A549 (cell line): Measurements from ENCODE around the gene TRIM8. TPM values are rescaled to one million over a fixed set of nuclear protein-coding genes. Genes with fewer than 3 reads are reported as not detected.

Source experiments
- ATAC-seq, 2 experiments: fragments of 200-7000 bp in 1 of 2; fragments of >200 bp in 1 of 2; cut with Nextera tagmentation in 1 of 2; cut with Tn5 transposase in 1 of 2; 3 replicates each; pipeline versions ENCODE4 v1.8.0 to v1.9.1; 2018 to 2020; ENCODE audit warnings: mild to moderate bottlenecking in 1 of 2, moderate library complexity in 1 of 2
- CTCF ChIA-PET: fragments of 300-600 bp; sonication (Branson Sonifier 250); formaldehyde crosslinking; extraction: SDS; loops from one replicate; lab custom pipeline; 2021; ENCODE audit warnings: antibody characterized with exemption, inconsistent platforms; lab: Yijun Ruan, JAX
- POLR2A ChIA-PET: fragments of 350-600 bp; formaldehyde crosslinking; extraction: SDS; loops from one replicate; lab custom pipeline; 2021; ENCODE audit warnings: antibody characterized with exemption, inconsistent platforms; lab: Yijun Ruan, JAX
- DNase-seq, 2 experiments: peaks; one replicate each; pipeline versions ENCODE4 v3.0.0 to v3.0.0-alpha.2; 2011 to 2016; ENCODE audit warnings: low read depth in 1 of 2, low spot score in 1 of 2
- FAIRE-seq: peaks from 2 replicates; lab custom pipeline; 2011; peaks lifted over from hg19 to GRCh38; lab: Jason Lieb, UNC
- H3K27ac ChIP-seq, 2 experiments: fragments of >200 bp; sonication (Bioruptor Twin); formaldehyde crosslinking; 3 replicates each; pipeline ENCODE4 v1.5.1; 2016 to 2017
- H3K4me1 ChIP-seq: fragments of >200 bp; sonication (Bioruptor Twin); formaldehyde crosslinking; 3 replicates; pipeline ENCODE4 v1.6.1; 2016
- H3K4me2 ChIP-seq: fragments of >200 bp; sonication (Bioruptor Twin); formaldehyde crosslinking; 3 replicates; pipeline ENCODE4 v1.6.1; 2016
- H3K4me3 ChIP-seq: fragments of >200 bp; sonication (Bioruptor Twin); formaldehyde crosslinking; 3 replicates; pipeline ENCODE4 v1.5.1; 2016
- H3K9me3 ChIP-seq: fragments of >200 bp; sonication (Bioruptor Twin); formaldehyde crosslinking; 3 replicates; pipeline ENCODE4 v1.6.1; 2016
- ATOH8 ChIP-seq: fragments of 250-450 bp; sonication (Bioruptor Pico); IDR thresholded peaks from 2 replicates; pipeline ENCODE4 v1.5.0; 2020; ENCODE audit warnings: low read depth, mild to moderate bottlenecking, moderate library complexity
- CBX2 ChIP-seq: fragments of 200-600 bp; sonication (generic); IDR thresholded peaks from 2 replicates; pipeline ENCODE4 v1.6.1; 2016; ENCODE audit warnings: low read depth, mild to moderate bottlenecking, borderline replicate concordance
- CBX8 ChIP-seq: fragments of 200-600 bp; sonication (generic); IDR thresholded peaks from 2 replicates; pipeline ENCODE4 v1.6.1; 2016
- CEBPB ChIP-seq, 2 experiments: fragments of >200 bp in 1 of 2; sonication (Bioruptor Twin) in 1 of 2; formaldehyde crosslinking in 1 of 2; IDR thresholded peaks; 2 replicates each; pipeline ENCODE4 v1.6.1; 2012 to 2016
- E2F6 ChIP-seq: IDR thresholded peaks from 2 replicates; pipeline ENCODE4 v1.6.1; 2012; ENCODE audit warnings: low read depth, borderline replicate concordance
- ELK1 ChIP-seq: fragments of 150-350 bp; IDR thresholded peaks from 2 replicates; pipeline ENCODE4 v1.6.1; 2014; ENCODE audit warnings: low read depth, mild to moderate bottlenecking, low read length
- EP300 ChIP-seq, 2 experiments: fragments of >200 bp; sonication (Bioruptor Twin); formaldehyde crosslinking; IDR thresholded peaks; 2 replicates in 1 of 2; 3 replicates in 1 of 2; pipeline ENCODE4 v1.6.1; 2016 to 2017
- FOSB ChIP-seq: fragments of 250-450 bp; sonication (Bioruptor Pico); IDR thresholded peaks from 2 replicates; pipeline ENCODE4 v1.5.0; 2020; ENCODE audit warnings: mild to moderate bottlenecking, moderate library complexity
- FOXS1 ChIP-seq: fragments of 250-450 bp; sonication (Bioruptor Pico); IDR thresholded peaks from 2 replicates; pipeline ENCODE4 v1.5.0; 2020; ENCODE audit warnings: mild to moderate bottlenecking, moderate library complexity
- GATA3 ChIP-seq: IDR thresholded peaks from 2 replicates; pipeline ENCODE4 v1.6.1; 2012; ENCODE audit warnings: borderline replicate concordance
- HES2 ChIP-seq: fragments of >200 bp; sonication (Bioruptor Twin); formaldehyde crosslinking; IDR thresholded peaks from 2 replicates; pipeline ENCODE4 v1.6.1; 2016
- HOXB13 ChIP-seq: fragments of 250-450 bp; sonication (Bioruptor Pico); IDR thresholded peaks from 2 replicates; pipeline ENCODE4 v1.5.0; 2020; ENCODE audit warnings: low read depth, mild to moderate bottlenecking, moderate library complexity
- HOXB5 ChIP-seq: fragments of 250-450 bp; sonication (Bioruptor Pico); IDR thresholded peaks from 2 replicates; pipeline ENCODE4 v1.5.0; 2020; ENCODE audit warnings: mild to moderate bottlenecking, moderate library complexity
- JUN ChIP-seq, 2 experiments: fragments of >200 bp; sonication (Bioruptor Twin); formaldehyde crosslinking; IDR thresholded peaks; 2 replicates in 1 of 2; 3 replicates in 1 of 2; pipeline ENCODE4 v1.6.1; 2016 to 2017
- KDM1A ChIP-seq: fragments of 200-600 bp; sonication (generic); IDR thresholded peaks from 2 replicates; pipeline ENCODE4 v1.6.1; 2016; ENCODE audit warnings: low read depth, mild to moderate bottlenecking
- KDM5A ChIP-seq: fragments of 200-600 bp; sonication (generic); IDR thresholded peaks from 2 replicates; pipeline ENCODE4 v1.6.1; 2016; ENCODE audit warnings: antibody characterized with exemption, mild to moderate bottlenecking
- MAX ChIP-seq: IDR thresholded peaks from 2 replicates; pipeline ENCODE4 v1.6.1; 2012
- MYC ChIP-seq: IDR thresholded peaks from 2 replicates; pipeline ENCODE4 v1.6.1; 2012; ENCODE audit warnings: mild to moderate bottlenecking, inconsistent platforms, low read length, improper control_type of control experiment, borderline replicate concordance
- NPAS2 ChIP-seq: fragments of 250-450 bp; sonication (Bioruptor Pico); IDR thresholded peaks from 2 replicates; pipeline ENCODE4 v1.8.0; 2022; ENCODE audit warnings: mild to moderate bottlenecking, moderate library complexity, borderline replicate concordance
- POLR2AphosphoS2 ChIP-seq: conservative IDR thresholded peaks from 2 replicates; pipeline ENCODE4 v1.6.1; 2012; ENCODE audit warnings: low read length, improper control_type of control experiment, inconsistent platforms
- RAD21 ChIP-seq, 2 experiments: fragments of >200 bp in 1 of 2; sonication (Bioruptor Twin) in 1 of 2; formaldehyde crosslinking in 1 of 2; IDR thresholded peaks in 1 of 2; conservative IDR thresholded peaks in 1 of 2; 2 replicates in 1 of 2; 3 replicates in 1 of 2; pipeline ENCODE4 v1.6.1; 2012 to 2018; ENCODE audit warnings: inconsistent platforms in 1 of 2
- RARB ChIP-seq: fragments of 250-450 bp; sonication (Bioruptor Pico); IDR thresholded peaks from 2 replicates; pipeline ENCODE4 v1.8.0; 2021; ENCODE audit warnings: mild to moderate bottlenecking, moderate library complexity
- RFX5 ChIP-seq: fragments of 450-650 bp; IDR thresholded peaks from 2 replicates; pipeline ENCODE4 v1.7.1; 2014; ENCODE audit warnings: antibody characterized with exemption, mild to moderate bottlenecking, moderate library complexity
- TFCP2L1 ChIP-seq: fragments of 250-450 bp; sonication (Bioruptor Pico); IDR thresholded peaks from 2 replicates; pipeline ENCODE4 v1.5.0; 2021; ENCODE audit warnings: mild to moderate bottlenecking
- ZC3H11A ChIP-seq: fragments of 450-650 bp; IDR thresholded peaks from 2 replicates; pipeline ENCODE4 v1.6.1; 2014; ENCODE audit warnings: antibody characterized with exemption, mild to moderate bottlenecking
- ZNF302 ChIP-seq: fragments of 250-450 bp; sonication (Bioruptor Pico); IDR thresholded peaks from 2 replicates; pipeline ENCODE4 v1.9.0; 2021; ENCODE audit warnings: inconsistent platforms, mild to moderate bottlenecking, moderate library complexity
- WGBS: methylation state at CpG from one replicate; pipeline ENCODE4 v1.1.6; 2017; ENCODE audit errors: missing lambda C conversion rate; 5-methylcytosine and 5-hydroxymethylcytosine counted together
- polyA plus RNA-seq, 4 experiments: library from polyadenylated mRNA; depleted of rRNA in 3 of 4; stranded (reverse); fragments of >200 nt; fragmentation: RNase III in 1 of 4; extraction: RNeasy Plus Mini Kit Qiagen cat#74134 plus additional on column Dnase treatment in 1 of 4; gene quantifications; 2 replicates in 3 of 4; 3 replicates in 1 of 4; pipeline ENCODE4 v1.2.3, GENCODE V29; 2011 to 2017

The TRIM8 gene
- polyA plus RNA-seq, 2 of the 4 experiments (the other 2 are of a cell fraction): 22.8 to 32.5 TPM

- FAIRE-seq: no peak
- 87% methylated on average over 12 of the region's 12 CpGs for WGBS
- peak overlapping the region; percentile 37 for H3K4me2 ChIP-seq
- DNase-seq: no peak
- peak in 1 of 2 experiments; percentile 9; a peak in 3 of 6 replicates for ATAC-seq
- POLR2A ChIA-PET: interaction anchor here (1.9 kb wide), 1 partner anchor 15 kb away, joined by 13 read pairs; no protein-coding TSS in a partner anchor
- no peak for TF ChIP-seq KDM5A
- TF ChIP-seq RAD21 (conservative IDR thresholded peaks at IDR 0.05 in 1 of 2, IDR thresholded peaks at IDR 0.05 in 1 of 2): no peak
- TF ChIP-seq HES2: no peak
- TF ChIP-seq ZNF302: no peak
- no peak for TF ChIP-seq ZC3H11A
- no peak for TF ChIP-seq NPAS2
- TF ChIP-seq ATOH8: no peak
- no peak for TF ChIP-seq HOXB13
- TF ChIP-seq E2F6: no peak
- TF ChIP-seq POLR2AphosphoS2: no peak
- TF ChIP-seq KDM1A: no peak
- no peak overlapping the region for H3K4me3 ChIP-seq
- H3K9me3 ChIP-seq: no peaks in the 10 kb centered on the region
- H3K4me1 ChIP-seq: peaks cover 30% of the 10 kb centered on the region
- peak overlapping the region; percentile 59 to 86; a peak in 4 of 6 replicates for H3K27ac ChIP-seq
- CTCF ChIA-PET: interaction anchor here (0.8 to 2.0 kb wide), 4 partner anchors 17 to 43 kb away, joined by 3 to 8 read pairs (median 6); partner anchors contain the start of gene TRIM8
Observed at GRCh38 chr10:102627291-102627735, 17.0 kb upstream of the TRIM8 start.

- H3K4me1 ChIP-seq: peaks cover 30% of the 10 kb centered on the region
- H3K9me3 ChIP-seq: no peaks in the 10 kb centered on the region
- ChIA-PET POLR2A (interaction anchor here (1.9 kb wide), 1 partner anchor 14 kb away, joined by 13 read pairs; no protein-coding TSS in a partner anchor), CTCF (interaction anchor here (0.9 to 2.0 kb wide), 4 partner anchors 27 to 149 kb away, joined by 3 to 8 read pairs (median 3); partner anchors contain the start of gene ACTR1A)
- FAIRE-seq (no peak), ATAC-seq (peak; percentile 28 to 69; a peak in 4 of 6 replicates), DNase-seq (peak; percentile 37 to 71)
- H3K27ac ChIP-seq: peak overlapping the region; percentile 59 to 86
- H3K4me3 ChIP-seq: no peak overlapping the region
- H3K4me2 ChIP-seq: peak overlapping the region; percentile 37
- whole genome bisulfite sequencing: 36% methylated on average over 7 of the region's 9 CpGs
- TF ChIP-seq ATOH8 (peak; percentile 59), CEBPB (IDR thresholded peaks at IDR 0.05) (peak in 1 of 2 experiments; percentile 51; a peak in 2 of 4 replicates), MAX (peak; percentile 33; the same call in 1 of the 2 replicates), RFX5 (no peak)
Observed at GRCh38 chr10:102627736-102628293, 16.5 kb upstream of the TRIM8 start.

- H3K4me1 ChIP-seq: peaks cover 36% of the 10 kb centered on the region
- 91% methylated on average over 11 of the region's 11 CpGs for WGBS
- ChIA-PET POLR2A (interaction anchor here (1.9 kb wide), 1 partner anchor 14 kb away, joined by 13 read pairs; no protein-coding TSS in a partner anchor), CTCF (interaction anchor here (0.9 to 4.2 kb wide), 5 partner anchors 14 to 150 kb away, joined by 3 to 14 read pairs (median 3); partner anchors contain the start of genes ACTR1A and TRIM8)
- no peaks in the 10 kb centered on the region for H3K9me3 ChIP-seq
- FAIRE-seq (no peak), ATAC-seq (peak in 1 of 2 experiments; percentile 17; a peak in 2 of 6 replicates), DNase-seq (no peak)
- peak overlapping the region; percentile 37; the same call in 1 of the 3 replicates for H3K4me2 ChIP-seq
- no peak overlapping the region for H3K4me3 ChIP-seq
- peak overlapping the region; percentile 59 to 86; a peak in 5 of 6 replicates for H3K27ac ChIP-seq
- TF ChIP-seq CEBPB (IDR thresholded peaks at IDR 0.05) (no peak), HOXB5 (CRISPR knock-in tag) (no peak), FOSB (CRISPR knock-in tag) (no peak), GATA3 (no peak), TFCP2L1 (CRISPR knock-in tag) (no peak), MYC (no peak), JUN (IDR thresholded peaks at IDR 0.05) (no peak), EP300 (IDR thresholded peaks at IDR 0.05) (no peak), RAD21 (conservative IDR thresholded peaks at IDR 0.05 in 1 of 2, IDR thresholded peaks at IDR 0.05 in 1 of 2) (no peak), FOXS1 (no peak), ATOH8 (no peak), ELK1 (no peak), CBX2 (no peak), RARB (CRISPR knock-in tag) (no peak), CBX8 (no peak)
Observed at GRCh38 chr10:102628451-102628911, 15.8 kb upstream of the TRIM8 start.
